ENCODE measurements around the gene UTY.

DNA sequence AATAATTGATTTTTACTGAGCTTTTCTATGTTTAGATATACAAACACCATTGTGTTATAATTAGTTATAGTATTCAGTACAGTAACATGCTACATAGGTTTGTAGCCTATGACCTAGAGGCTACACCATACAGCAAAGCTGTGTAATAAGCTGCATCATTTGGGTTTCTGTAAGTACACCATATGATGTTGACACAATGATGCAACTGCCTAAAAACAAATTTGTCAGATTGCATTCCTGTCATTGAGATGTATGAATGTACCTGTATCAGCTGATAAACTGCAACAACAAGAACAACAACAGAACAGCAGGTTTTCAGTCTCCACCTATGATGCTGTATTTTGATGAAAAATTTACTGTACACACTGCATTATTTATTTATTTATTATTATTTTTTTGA is 64.3 kb downstream of the UTY start:
- TF ChIP-seq CREB1 (CRISPR knock-in tag; IDR thresholded peaks at IDR 0.05; ENCODE audit: low read depth): no peak
- no peak for TF ChIP-seq CTCF (conservative IDR thresholded peaks at IDR 0.05; ENCODE audit: low read depth in 2 of 2)
- no peak for TF ChIP-seq REST (IDR thresholded peaks at IDR 0.05; ENCODE audit: unreplicated experiment)
- TF ChIP-seq EZH2 (IDR thresholded peaks at IDR 0.05; ENCODE audit: low read depth, unreplicated experiment): no peak
- no peak for TF ChIP-seq POLR2AphosphoS5 (IDR thresholded peaks at IDR 0.05; ENCODE audit: low read depth)

All from GM23338 (cell line).